DND-41 (cell line): ENCODE results near the gene TMPRSS6.

ENCODE experiments used
- EZH2 ChIP-seq: IDR thresholded peaks from 3 replicates; pipeline ENCODE4 v1.6.1; 2012; ENCODE audit warnings: borderline replicate concordance, low read depth, mild to moderate bottlenecking, moderate library complexity, low read length, inconsistent platforms; ENCODE audit not compliant: severe bottlenecking
- TF ChIP-seq, protein P1 (sequence below): IDR thresholded peaks from 2 replicates; pipeline ENCODE4 v1.5.1; 2012; ENCODE audit warnings: borderline replicate concordance, low read length, moderate library complexity, mild to moderate bottlenecking; ENCODE audit not compliant: poor library complexity, severe bottlenecking; ENCODE audit errors: extremely low read depth

GRCh38 chr22:37048133-37048532 lies 61.4 kb downstream of the TMPRSS6 start:
- TF ChIP-seq, protein P1, sequence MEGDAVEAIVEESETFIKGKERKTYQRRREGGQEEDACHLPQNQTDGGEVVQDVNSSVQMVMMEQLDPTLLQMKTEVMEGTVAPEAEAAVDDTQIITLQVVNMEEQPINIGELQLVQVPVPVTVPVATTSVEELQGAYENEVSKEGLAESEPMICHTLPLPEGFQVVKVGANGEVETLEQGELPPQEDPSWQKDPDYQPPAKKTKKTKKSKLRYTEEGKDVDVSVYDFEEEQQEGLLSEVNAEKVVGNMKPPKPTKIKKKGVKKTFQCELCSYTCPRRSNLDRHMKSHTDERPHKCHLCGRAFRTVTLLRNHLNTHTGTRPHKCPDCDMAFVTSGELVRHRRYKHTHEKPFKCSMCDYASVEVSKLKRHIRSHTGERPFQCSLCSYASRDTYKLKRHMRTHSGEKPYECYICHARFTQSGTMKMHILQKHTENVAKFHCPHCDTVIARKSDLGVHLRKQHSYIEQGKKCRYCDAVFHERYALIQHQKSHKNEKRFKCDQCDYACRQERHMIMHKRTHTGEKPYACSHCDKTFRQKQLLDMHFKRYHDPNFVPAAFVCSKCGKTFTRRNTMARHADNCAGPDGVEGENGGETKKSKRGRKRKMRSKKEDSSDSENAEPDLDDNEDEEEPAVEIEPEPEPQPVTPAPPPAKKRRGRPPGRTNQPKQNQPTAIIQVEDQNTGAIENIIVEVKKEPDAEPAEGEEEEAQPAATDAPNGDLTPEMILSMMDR: no peak
- TF ChIP-seq EZH2: no peak
